OCI-LY3 (cell line): Measurements from ENCODE around the gene LDHAL6A.

ENCODE experiments used
- H2AFZ ChIP-seq: fragments of 200-600, 300-600 bp; shearing (Covaris generic); 2 replicates; pipeline ENCODE4 v1.6.0; 2014; ENCODE audit warnings: antibody characterized with exemption, low read depth, low read length
- H3K27ac ChIP-seq: fragments of 200-600, 300-600 bp; sonication (generic); 2 replicates; pipeline ENCODE4 v1.5.1; 2014; ENCODE audit warnings: mild to moderate bottlenecking, low read length, moderate library complexity, mixed read lengths
- H3K27me3 ChIP-seq: fragments of 200-600, 300-600 bp; sonication (generic); 2 replicates; pipeline ENCODE4 v1.6.1; 2014; ENCODE audit warnings: low read depth, low read length, mixed read lengths
- H3K36me3 ChIP-seq: fragments of 200-600, 300-600 bp; sonication (generic); replicated peaks from 2 replicates; pipeline ENCODE3; 2014; ENCODE audit warnings: low read depth, low read length, mixed read lengths
- H3K4me1 ChIP-seq: fragments of 300-600, 200-600 bp; sonication (generic); 2 replicates; pipeline ENCODE4 v1.6.1; 2014; ENCODE audit warnings: low read length, mixed read lengths
- H3K4me2 ChIP-seq: fragments of 200-600, 300-600 bp; sonication (generic); 2 replicates; pipeline ENCODE4 v1.6.1; 2014; ENCODE audit warnings: low read length, mixed read lengths
- H3K4me3 ChIP-seq: fragments of 300-600, 200-600 bp; sonication (generic); 2 replicates; pipeline ENCODE4 v1.5.1; 2014; ENCODE audit warnings: antibody characterized with exemption, mild to moderate bottlenecking, low read length, moderate library complexity
- H3K79me2 ChIP-seq: fragments of 300-600, 200-600 bp; shearing (Covaris generic); 2 replicates; pipeline ENCODE4 v1.6.1; 2014; ENCODE audit warnings: mild to moderate bottlenecking, low read length, mixed read lengths
- H3K9ac ChIP-seq: fragments of 300-600, 200-600 bp; shearing (Covaris generic); 2 replicates; pipeline ENCODE4 v1.6.0; 2014; ENCODE audit warnings: mild to moderate bottlenecking, low read length, moderate library complexity
- H3K9me3 ChIP-seq: fragments of 200-600, 300-600 bp; shearing (Covaris generic); 2 replicates; pipeline ENCODE4 v1.6.1; 2014; ENCODE audit warnings: low read length, mixed read lengths; ENCODE audit not compliant: insufficient read depth
- H4K20me1 ChIP-seq: fragments of 200-600, 300-600 bp; sonication (generic); 2 replicates; pipeline ENCODE4 v1.6.1; 2016; ENCODE audit warnings: low read length, mixed read lengths; ENCODE audit not compliant: insufficient read depth
- EZH2phosphoT487 ChIP-seq: fragments of 200-600 bp; shearing (Covaris generic); IDR thresholded peaks from 2 replicates; pipeline ENCODE4 v1.6.1; 2018; ENCODE audit warnings: antibody characterized with exemption, mixed run types, low read depth
- TF ChIP-seq, protein P1 (sequence below): fragments of 200-600, 300-600 bp; sonication (generic); IDR thresholded peaks from 2 replicates; pipeline ENCODE4 v1.5.1; 2014; ENCODE audit warnings: antibody characterized with exemption, low read length, low read depth

Gene LDHAL6A

DNA sequence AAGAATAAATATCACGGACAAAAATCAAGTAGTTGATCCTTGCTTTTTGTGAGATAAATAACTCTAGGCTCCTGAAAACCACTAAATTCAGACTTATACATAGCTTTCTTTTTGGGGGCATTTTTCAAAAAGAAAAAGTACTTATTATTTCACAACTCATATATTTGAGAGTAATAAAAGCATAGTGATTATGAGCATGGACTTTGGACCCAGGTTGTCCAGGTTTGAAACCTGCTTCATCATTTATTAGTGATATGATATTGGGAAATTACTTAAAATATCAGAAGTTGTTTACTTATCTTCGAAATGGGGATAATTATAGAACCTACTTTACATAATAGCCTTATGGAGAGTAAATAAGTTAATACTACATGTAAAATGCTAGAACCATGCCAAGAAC is 17.0 kb upstream of the LDHAL6A start:
- no peak overlapping the region for H3K9ac ChIP-seq
- H3K27ac ChIP-seq = no peak overlapping the region
- H3K36me3 ChIP-seq = no peaks in the 10 kb centered on the region
- TF ChIP-seq EZH2phosphoT487 = no peak
- TF ChIP-seq, protein P1, sequence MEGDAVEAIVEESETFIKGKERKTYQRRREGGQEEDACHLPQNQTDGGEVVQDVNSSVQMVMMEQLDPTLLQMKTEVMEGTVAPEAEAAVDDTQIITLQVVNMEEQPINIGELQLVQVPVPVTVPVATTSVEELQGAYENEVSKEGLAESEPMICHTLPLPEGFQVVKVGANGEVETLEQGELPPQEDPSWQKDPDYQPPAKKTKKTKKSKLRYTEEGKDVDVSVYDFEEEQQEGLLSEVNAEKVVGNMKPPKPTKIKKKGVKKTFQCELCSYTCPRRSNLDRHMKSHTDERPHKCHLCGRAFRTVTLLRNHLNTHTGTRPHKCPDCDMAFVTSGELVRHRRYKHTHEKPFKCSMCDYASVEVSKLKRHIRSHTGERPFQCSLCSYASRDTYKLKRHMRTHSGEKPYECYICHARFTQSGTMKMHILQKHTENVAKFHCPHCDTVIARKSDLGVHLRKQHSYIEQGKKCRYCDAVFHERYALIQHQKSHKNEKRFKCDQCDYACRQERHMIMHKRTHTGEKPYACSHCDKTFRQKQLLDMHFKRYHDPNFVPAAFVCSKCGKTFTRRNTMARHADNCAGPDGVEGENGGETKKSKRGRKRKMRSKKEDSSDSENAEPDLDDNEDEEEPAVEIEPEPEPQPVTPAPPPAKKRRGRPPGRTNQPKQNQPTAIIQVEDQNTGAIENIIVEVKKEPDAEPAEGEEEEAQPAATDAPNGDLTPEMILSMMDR = no peak
- no peak overlapping the region for H2AFZ ChIP-seq
- H3K9me3 ChIP-seq = no peaks in the 10 kb centered on the region
- no peaks in the 10 kb centered on the region for H3K79me2 ChIP-seq
- no peaks in the 10 kb centered on the region for H3K4me1 ChIP-seq
- no peaks in the 10 kb centered on the region for H4K20me1 ChIP-seq
- H3K4me3 ChIP-seq = no peak overlapping the region
- H3K4me2 ChIP-seq = no peak overlapping the region
- no peaks in the 10 kb centered on the region for H3K27me3 ChIP-seq

DNA sequence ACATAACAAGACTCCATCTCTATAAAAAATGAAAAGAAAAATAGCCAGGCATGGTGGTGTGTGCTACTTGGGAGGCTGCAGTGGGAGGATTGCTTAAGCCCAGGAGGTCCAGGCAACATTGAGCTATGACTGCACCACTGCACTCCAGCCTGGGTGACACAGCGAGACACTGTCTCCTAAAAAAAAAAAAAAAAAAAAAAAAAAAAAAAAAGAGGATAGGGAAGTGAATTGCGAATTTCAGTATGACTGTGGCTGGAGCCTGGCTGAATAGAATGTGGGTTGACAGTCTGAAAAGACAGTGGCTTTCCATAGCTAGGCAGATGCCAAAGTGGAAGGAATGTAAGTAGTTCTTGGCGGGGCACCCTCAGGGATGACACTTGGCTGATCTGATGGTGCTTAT is 6.4 kb upstream of the LDHAL6A start:
- H3K36me3 ChIP-seq = no peaks in the 10 kb centered on the region
- TF ChIP-seq, protein P1 = no peak
- no peak for TF ChIP-seq EZH2phosphoT487
- H3K4me1 ChIP-seq = no peaks in the 10 kb centered on the region
- no peaks in the 10 kb centered on the region for H3K27me3 ChIP-seq
- H4K20me1 ChIP-seq = no peaks in the 10 kb centered on the region
- no peak overlapping the region for H2AFZ ChIP-seq
- H3K9ac ChIP-seq = no peak overlapping the region
- H3K79me2 ChIP-seq = no peaks in the 10 kb centered on the region
- H3K27ac ChIP-seq = no peak overlapping the region
- H3K4me2 ChIP-seq = no peak overlapping the region
- no peaks in the 10 kb centered on the region for H3K9me3 ChIP-seq
- H3K4me3 ChIP-seq = no peak overlapping the region

DNA sequence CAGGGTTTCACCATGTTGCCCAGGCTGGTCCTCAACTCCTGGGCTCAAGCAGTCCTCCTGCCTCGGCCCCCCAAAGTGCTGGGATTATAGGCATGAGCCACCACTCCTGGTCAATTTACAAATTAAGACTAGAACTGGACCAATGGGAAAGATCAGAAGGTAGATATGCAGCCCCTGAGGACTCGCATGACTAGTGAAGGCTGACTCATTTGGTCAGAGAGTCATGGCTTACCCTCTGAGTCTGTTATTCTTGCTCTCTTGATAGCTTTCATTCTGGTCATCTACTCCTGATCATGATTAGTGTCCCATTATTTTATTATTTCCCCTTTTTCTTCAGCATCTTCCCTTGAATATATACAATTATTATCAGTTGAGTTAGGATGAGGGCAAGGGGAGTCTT is 2.7 kb upstream of the LDHAL6A start:
- no peak overlapping the region for H2AFZ ChIP-seq
- 0 out of 2 replicates have a peak, but pooled peaks cover 4% of the 10 kb centered on the region for H3K4me1 ChIP-seq
- no peak overlapping the region for H3K4me2 ChIP-seq
- TF ChIP-seq, protein P1 = no peak
- no peak for TF ChIP-seq EZH2phosphoT487
- no peaks in the 10 kb centered on the region for H3K79me2 ChIP-seq
- H3K9ac ChIP-seq = no peak overlapping the region
- no peaks in the 10 kb centered on the region for H3K27me3 ChIP-seq
- H4K20me1 ChIP-seq = no peaks in the 10 kb centered on the region
- H3K4me3 ChIP-seq = no peak overlapping the region
- H3K27ac ChIP-seq = no peak overlapping the region
- H3K36me3 ChIP-seq = no peaks in the 10 kb centered on the region
- H3K9me3 ChIP-seq = no peaks in the 10 kb centered on the region

DNA sequence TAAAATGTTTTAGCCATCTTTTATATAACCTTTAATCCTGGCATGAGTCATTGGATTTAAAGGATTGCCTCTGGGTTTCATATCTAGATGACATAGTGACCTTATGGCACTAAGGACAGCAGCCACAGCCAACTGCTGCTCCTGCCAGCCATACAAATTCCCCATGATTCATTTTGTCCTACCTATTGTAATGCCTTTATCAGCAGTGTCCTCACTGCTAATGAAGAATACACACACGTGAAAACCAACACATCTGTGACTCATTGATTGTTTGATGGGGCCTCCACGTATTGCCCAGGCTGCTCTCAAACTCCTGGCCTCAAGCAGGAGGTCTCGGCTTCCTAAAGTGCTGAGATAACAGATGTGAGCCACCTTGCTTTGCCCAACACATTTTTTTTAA is 1.8 kb downstream of the LDHAL6A start:
- H3K36me3 ChIP-seq = no peaks in the 10 kb centered on the region
- H3K27ac ChIP-seq = no peak overlapping the region
- no peak overlapping the region for H3K9ac ChIP-seq
- H3K4me3 ChIP-seq = no peak overlapping the region
- H2AFZ ChIP-seq = no peak overlapping the region
- H3K9me3 ChIP-seq = no peaks in the 10 kb centered on the region
- no peak overlapping the region for H3K4me2 ChIP-seq
- no peak for TF ChIP-seq EZH2phosphoT487
- TF ChIP-seq, protein P1 = no peak
- H3K27me3 ChIP-seq = no peaks in the 10 kb centered on the region
- H3K79me2 ChIP-seq = no peaks in the 10 kb centered on the region
- 0 out of 2 replicates have a peak, but pooled peaks cover 4% of the 10 kb centered on the region for H3K4me1 ChIP-seq
- H4K20me1 ChIP-seq = no peaks in the 10 kb centered on the region
